T-helper 2 cell (primary cell): Measurements from ENCODE around the gene TREX2.
A peak's percentile ranks its signal among the peaks of the same experiment; 100 is the strongest.

Experiments
- DNase-seq, 5 experiments: peaks; one replicate each; pipeline versions ENCODE4 v3.0.0 to v3.0.0-alpha.2; 2012 to 2022

Gene TREX2

DNA sequence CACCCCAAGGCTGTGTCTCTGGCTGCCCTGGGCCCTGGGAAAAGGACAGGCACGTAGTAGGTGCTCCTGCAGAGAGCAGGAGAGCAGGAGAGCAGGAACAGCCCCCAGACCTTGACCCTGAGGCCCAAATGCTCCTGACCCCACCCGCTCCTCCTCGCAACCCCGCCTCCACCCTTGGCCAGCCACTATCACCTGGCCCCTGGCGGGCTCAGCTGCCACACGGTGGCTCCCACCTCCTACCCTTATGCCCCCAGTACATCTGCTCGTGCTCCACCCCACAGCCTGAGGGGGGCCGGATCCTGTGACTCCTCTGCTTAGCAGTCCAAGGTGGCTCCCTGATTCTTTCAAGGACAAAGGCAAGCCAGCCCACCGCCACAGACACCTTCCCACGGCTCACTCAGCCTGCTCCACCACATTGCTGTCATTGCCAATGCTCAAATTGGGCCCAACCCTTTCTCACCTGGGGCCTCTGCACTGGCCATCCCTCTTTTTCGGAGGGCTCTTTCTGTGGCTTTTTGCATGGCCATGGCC lies 30.0 kb upstream of the TREX2 start:
- DNase-seq, result no peak

DNA sequence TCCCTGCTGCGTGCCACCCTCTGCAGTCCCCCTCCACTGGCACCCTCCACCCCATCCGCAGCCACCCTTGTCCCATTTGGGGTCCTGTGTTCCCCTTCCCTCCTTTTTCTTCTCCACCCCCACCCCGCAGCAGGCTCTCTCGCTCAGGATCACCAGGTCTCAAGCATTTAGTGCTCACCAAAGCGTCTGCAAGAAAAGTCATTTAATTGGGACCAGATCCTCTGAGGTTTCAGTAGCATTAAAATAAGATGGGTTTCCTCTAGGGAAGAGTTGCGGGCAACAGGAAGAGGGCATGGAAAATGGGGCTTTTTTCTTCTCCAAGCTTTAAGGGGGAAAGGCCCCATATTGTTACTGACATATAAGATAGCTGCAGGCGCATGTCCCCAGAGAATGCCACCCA lies 29.4 kb upstream of the TREX2 start:
- no peak for DNase-seq

DNA sequence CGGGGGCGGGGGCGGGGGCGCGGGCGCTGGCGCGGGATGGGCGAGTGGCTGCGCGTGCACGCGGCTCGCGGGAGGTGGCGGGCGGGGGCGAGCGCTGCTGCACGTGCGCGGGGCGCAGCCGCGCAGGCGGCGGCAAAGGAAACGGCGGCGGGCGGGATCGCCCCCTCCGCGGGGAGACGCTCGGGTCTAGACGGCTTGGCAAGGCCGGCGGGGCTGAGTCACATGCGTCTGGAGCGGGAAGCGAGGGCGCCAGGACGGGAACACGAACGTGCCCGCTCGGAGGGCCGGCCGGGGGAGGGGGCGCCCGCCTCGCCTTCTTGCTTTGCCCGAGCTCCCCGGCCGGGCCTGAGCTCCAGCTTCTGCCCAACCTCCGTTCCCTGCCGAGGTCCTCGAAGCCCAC lies 28.9 kb upstream of the TREX2 start:
- DNase-seq, result peak; percentile 8 to 50 (median 34)

DNA sequence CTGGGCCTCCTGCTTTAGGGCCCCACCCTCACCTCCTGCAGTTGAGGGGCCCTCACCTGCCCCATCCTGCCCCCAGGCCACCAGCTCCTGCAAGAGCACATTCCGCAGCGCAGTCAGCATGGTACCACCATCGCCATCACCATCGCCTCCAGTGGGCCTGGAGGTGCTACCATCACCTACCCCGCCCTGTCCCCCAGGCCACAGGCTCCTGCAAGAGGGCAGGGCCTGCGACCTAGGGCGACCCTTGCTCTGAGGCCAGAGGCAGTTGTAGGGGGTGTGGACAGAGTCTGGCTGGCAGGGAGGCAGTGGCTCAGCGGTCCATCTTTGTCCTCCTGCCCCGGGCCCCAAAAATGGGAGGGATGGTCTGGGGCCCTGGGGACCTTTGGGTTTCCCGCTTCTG lies 28.4 kb upstream of the TREX2 start:
- DNase-seq, result no peak

DNA sequence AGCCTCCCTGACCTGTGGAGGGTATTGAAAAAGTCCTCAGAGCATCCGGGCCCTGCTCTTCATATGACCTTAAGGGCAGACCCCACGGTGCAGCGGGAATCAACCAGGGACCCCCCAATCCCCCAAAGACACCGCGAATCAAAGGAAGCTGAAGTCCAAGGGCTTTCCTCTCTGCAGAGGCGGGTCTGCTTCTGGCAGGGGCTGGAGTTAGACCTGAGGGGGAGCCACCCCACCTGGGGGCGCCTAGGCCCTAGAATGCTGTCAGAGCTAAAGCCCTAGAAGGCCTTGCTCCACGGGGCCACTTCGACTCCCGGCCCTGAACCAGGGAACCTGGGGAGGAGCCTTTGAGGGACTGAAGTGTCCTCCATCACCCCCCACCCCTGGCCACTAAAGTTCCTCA lies 27.3 kb upstream of the TREX2 start:
- DNase-seq, result no peak

DNA sequence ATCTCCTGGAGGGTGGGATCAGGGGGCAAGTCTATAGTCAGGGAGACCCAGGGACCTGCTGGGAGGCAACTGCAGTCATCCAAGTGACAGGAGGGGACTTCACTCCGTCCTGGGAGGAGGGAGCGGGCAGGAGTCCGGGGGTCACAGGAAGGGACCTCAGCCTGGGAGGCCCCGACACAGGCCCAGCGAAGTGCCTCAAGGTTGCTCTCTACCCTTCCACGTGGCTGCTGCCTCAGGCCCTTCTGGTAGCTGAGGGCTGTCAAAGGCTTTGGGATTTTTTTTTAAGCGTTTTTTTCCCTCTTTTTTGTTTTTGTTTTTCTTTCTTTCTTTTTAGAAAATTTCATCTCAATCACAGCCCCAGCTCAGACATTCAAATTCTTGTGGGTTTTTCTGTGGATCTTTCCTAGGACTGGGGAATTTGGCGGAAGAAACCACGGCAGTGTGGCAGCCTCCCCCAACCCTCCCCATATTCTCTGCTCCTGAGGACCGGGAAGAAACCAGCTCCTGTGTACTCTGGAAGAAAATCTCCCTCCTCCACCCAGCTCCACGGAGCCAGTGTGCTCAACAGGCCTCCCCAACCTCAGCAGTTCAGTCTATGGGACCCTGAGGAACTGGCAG lies 25.9 kb upstream of the TREX2 start:
- DNase-seq, result no peak

DNA sequence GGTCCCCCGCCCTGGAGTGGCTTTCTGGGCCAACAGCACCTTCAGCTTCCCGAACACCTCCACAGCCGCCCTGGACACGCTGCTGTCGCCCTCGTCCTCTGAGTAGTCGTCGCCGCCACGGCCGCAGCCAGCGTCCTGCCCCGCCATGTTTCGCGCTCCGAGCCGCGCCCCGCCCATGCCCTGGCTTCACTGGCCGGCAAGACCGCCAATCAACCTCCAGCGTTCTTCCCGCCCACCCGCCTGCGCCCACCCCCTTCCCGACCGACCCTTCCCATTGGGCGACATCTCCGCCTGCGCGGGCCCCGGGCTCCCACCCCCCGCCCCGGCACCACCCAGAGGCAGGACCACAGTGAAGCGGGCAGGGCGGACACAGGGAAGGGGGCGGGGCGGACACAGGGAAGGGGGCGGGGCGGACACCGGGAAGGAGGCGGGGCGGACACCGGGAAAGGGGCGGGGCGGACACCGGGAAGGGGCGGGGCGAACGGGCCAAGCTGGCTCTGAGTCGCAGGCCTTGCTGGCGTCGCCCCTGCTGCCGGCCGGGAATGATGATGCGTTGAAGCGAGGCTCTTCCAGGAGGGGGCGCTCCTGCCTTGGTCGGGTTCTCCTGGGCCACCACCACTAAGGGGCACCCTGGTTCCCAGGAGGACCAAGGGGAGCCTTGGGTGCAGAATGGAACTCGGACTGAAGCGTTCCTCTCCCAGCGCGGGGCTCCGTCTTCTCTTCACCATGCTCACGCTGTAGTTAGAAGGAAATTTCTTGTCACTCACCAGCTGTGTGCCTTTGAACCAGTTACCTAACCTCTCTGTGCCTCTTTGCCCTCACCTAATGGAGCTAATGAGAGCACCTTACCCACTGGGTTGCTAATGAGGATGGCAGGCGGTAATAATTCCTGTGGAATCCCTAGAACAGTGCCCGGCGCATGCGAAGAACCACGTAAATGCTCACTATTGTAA lies 24.8 kb upstream of the TREX2 start, which contains the start of gene HAUS7:
Gene HAUS7, minus strand, starts transcription at position 166 of the 953 bp plus-strand sequence. Its CDS starts 19 bp downstream, at position 147.
- DNase-seq, result peak; percentile 73 to 94 (median 78)

DNA sequence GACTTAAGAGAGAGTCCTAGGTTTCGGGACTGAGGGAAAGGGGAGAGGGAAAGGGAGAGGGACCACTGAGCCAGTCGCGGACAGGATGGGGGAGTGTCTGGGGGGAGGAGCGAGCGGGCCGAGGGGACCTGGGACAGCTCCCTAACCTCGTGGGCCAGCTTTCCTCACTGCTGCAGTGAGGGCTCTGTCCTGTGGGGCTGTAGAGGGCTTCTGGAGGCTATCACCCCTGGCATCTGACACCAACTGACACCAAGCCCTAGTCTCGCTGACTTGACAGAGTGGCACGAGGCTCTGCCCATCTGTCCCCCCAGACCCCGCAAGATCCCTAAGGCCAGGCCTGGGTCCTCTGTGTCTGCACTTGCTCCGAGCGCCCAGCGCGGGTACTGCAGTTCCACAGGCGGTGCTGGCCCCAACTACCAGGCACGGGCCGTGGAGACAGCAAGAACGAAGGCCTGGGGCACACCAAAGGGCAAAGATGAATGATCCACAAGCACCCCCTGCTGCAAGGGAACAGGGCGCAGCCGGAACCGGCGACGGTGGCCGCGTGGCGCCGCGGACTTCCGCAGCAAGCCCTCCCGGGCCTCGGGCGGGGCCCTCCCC lies 24.1 kb upstream of the TREX2 start:
- DNase-seq, result peak in 2 of 5 experiments; percentile 5 to 40

DNA sequence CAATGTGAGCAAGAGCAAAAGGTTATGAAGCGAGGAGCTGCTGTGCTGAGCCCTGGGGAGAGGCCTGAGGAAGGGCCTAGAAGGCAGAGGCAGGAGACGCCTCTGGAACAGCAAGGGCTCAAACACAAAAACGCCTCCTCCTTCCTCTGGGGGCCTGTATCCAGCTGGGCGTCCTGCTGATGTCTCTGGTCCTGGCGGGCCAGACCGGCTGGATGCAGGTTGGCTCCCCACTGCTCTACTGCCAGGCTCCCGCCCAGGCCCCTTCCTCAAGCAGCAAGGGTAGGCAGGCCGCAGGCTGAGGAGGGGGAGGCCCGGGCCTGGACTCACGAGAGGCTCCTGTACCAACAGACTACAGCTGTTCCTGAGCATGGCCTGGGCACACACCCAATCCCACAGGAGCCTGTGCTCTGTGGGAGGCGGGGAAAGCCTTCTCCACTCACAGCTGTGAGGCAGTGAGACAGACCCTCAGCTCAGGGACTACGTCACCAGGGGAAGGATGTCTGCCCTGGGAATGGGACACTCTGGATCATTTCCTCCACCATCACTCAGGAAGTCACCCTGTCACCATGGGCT lies 22.2 kb upstream of the TREX2 start:
- DNase-seq, result no peak

DNA sequence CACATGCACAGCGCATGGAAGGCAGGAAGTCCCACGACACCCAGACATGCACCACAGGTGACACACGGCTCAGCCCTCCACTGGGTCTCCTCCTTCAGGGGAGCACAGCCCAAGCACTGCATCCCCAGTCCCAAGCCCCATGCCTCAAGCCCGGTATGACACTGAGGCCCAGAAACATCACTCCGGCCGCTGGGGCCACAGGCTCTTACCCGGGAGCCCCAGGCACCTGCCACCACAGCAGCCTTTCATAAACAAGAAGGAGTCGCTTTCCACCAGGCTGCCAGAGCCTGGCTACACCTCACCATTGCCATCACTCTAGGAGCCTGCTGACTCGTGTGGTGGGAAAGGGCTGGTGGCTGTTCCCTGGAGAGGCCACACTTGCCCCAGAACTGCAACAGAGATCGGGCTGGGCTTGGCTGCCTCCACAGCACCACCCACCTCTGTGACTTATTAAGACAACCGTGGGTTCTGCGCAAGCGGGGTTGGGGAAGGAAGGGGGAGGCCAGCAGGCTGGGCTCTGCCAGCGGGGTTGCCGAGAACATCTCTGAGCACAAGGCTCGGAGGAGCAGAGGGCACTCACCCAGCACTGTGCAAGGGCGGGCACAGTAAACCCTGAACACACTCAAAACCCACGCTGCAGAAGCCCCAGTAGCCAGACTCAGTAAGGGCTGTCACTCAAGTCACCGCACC lies 20.0 kb upstream of the TREX2 start:
- DNase-seq, result no peak

DNA sequence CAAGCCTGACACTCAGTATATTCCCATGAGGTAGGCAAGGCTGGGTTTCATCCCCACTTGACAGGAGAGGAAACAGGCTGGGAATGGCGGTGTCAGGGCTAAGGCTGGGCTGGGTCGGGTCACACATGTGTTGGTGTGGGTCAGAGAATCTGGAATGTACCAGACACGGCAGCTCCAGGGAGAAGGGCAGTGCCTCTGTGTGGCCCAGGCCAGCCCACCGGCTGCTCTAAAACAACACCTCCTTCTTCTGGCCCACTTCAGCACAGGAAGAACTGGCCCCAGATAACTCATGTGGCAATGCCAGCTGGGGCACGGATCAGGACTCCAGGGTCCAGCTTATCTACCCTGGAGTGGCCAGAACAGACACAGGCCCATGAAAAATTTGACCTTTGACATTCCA lies 18.3 kb upstream of the TREX2 start:
- no peak for DNase-seq

DNA sequence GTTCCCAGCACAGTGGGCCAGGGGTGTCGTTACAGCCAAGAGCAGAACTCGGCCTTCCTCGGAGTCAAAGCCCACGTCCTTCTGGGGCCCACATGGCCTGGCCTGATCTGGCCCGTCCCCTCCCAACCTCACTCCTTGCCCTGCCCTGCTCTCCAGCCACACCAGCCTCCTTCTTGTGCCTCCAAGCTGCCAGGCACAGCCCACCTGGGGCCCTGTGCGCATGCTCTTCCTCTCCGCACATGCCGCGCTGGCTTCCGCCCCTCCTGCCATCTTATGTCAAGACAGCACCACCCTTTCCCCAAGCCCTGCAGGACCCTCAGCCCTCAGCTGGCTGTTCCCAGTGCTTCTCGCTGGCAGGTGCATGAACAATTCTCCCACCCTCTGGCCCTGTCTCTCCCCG lies 17.7 kb upstream of the TREX2 start:
- DNase-seq, result no peak

DNA sequence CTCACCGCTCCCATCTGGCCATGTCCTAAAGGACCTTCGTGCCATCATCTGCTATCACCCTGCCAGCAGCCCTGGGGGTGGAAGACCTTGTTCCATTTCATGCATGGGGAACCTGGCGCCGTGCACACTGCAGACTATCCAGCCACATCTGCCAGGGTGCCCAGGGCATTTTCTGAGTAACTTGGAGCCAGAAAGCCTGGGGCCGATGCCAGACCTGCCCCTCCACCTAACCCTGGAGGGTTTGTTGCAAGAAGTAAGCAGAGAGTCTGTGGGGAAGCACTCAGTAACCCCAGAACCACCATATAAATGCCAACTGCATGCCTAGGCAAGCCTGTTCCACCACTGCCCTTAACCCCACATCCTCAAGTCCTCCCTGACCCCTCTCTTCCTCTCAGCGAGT lies 17.2 kb upstream of the TREX2 start:
- no peak for DNase-seq

DNA sequence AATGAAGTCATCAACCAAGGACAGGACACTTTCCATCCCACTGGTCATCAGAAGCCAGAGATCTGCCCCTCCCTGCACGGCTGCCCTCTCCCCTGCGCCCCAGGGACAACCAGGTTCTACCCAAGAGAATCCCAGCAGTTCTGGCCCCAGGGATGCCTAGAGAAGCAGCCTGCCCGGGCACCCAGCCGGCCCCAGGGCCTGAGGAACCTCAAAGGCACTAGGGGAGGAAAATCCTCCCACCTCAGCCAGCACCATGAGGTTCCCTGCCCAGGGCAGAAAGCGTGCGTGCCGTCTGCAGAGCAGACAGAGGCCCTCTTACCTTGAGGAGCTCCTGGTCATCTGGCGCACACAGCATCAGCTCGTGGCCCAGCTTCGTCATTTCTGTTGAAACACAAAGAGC lies 16.4 kb upstream of the TREX2 start:
- no peak for DNase-seq

DNA sequence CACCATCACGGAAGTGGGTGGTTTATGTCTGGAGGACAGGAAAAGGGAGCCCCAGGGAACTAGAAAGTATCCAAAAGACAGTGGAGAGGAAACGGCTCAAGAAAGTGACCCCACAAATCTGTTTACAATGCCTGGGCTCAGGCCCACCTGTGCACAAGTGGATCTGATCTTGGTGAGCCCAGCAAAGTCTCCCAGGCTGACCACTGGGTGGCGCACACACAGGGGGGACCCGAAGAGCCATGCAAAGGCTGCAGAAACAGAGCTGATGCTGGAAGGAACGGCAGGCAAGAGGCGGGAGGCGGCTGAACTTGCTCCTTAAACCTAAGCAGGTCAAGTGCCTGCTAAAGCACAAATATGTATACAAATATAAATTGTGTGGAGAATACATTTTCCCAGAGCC lies 15.0 kb upstream of the TREX2 start:
- DNase-seq, result peak in 4 of 5 experiments; percentile 9 to 49 (median 12)

DNA sequence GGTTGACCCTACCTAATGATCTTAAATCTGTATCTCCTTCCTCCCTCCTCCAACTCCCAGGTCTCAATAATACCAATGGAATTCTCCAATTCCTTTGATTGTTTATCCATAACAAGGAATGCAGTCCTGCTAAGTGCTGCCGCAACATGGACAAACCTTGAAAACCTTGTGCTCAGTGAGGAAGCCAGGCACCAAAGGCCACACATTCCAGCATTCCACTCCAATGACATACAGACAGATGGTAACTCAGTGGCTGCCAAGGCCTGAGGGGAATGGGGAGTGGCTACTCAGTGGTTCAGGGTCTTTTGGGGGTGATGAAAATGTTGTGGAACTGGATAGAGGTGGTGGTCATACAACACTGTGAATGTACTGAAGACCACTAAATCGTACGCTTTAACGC lies 14.1 kb upstream of the TREX2 start:
- DNase-seq, result no peak

DNA sequence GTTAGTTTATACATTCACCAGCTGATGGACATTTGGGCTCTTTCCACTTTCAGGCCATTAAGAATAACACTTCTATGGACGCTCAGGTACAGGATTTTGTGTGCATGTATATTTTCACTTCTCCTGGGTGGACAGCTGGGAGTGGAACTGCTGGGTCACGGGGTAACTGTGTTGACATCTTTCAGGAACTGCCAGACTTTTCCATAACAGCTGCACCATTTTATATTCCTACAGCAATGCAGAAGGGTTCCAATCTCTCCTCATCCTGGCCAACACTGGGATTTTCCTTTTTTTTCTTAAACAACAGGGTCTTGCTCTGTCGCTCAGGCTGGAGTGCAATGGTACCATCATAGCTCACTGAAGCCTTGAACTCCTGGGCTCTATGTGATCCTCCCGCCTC lies 12.6 kb upstream of the TREX2 start:
- DNase-seq, result no peak

DNA sequence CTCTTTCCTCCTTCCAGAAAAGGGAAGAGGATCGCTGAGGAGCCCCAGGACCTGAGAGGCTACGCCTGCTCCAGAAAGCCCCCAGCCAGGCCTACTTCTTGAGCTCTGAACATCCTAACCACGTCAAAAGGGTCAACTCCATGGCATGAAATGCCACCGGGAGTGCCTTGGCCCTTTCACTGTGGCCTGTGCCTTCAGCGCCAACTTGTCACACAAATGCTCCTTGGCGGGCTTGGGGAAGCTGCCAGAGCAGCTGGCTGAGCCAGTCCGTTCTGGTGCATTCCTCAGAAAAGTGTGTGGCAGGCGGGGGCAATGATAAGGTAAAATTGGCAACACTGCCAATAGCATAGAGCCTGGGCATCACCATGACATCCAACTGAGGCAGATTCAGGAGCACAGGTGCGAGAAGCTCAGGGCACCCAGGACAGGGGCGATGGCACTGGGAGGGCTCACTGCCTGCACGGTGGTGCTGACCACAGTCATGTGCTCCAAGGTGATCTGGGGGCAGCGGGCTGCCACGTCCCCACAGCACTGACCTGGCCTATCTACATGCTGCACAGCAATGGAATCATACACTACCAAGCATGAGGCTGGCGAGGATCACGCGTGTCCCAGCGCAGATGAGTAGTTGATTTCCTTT lies 12.1 kb upstream of the TREX2 start:
- no peak for DNase-seq

DNA sequence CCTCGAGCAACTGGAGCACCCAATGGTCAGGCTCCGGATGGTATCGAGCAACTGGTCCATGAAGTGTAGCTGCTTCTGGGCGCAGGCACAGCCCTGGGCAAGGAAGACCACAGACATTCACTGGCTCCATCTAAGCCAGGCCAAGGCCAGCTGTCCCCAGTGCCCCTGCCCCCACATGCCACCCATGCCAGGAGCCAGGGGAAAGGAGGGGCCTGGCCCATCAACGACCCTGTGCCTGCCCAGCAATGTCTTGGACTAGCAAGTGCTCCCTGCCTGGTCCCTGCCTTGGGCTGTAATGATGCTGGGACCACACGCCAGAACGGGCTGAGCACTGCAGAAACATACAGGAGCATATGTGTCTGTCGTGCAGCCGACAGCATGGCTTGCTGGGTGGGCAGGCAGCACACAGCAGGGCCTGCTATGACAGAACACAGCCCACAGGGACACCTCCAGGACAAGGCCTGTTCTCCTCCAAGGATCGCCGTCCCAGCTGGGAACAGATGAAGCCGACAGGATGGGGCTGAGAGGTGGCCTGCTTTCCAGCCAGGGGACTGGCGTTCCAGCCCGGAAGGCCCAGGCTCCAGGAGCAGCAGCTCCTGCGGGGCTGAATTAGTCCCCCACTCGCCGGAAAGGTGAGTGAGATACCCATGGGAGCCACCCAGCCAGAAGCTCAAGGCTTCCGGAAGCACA lies 11.4 kb upstream of the TREX2 start:
- DNase-seq, result no peak

DNA sequence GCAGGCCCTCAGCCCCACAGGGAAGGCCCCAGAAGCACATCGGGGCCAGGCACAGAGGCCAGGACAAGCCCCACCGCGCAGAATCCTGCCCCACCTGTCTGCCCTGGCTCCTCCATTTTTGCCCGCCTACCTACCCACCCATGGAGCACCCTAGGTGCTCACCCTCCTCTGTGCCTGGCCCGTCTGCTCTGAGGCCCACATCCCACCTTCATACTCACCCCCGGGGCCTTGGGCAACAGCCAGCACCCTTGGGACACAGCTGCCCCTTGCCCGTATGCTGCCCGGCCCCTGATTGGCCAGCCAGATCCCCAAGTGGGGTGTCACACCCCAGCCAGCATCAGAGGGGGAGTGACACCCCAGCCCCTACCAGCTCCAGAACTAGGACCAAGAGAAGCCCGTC lies 10.8 kb upstream of the TREX2 start:
- DNase-seq, result no peak

DNA sequence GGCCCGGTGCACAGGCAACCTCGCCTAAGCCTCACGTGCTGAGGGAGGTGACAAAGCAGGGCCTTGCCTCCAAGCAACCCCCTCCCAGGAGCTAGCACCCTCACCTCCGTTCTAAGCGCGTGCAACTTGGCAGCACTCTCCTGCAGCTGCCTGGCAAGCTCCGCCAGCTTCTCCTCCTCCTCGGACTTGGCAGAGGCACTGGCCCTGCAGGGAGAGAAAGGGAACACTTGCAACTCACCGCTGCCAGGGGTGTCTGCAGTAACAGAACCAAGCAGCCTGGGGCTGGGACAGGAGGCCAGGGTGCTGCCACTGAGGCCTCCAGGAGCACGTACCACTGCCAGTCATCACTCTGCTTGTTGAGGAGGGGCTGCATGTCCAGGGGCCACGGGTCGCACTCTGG lies 10.3 kb upstream of the TREX2 start:
- DNase-seq, result no peak
